Esophagus muscularis mucosa (tissue), 3 donors: Measurements from ENCODE around the gene STAT6.

Experiments
- CTCF ChIP-seq, 3 experiments: fragments of 200-600 bp in 2 of 3; fragments of 450-650 bp in 1 of 3; sonication (generic) in 2 of 3; IDR thresholded peaks; one replicate each; pipeline ENCODE4 v1.5.1; 2017 to 2019; ENCODE audit warnings: antibody characterized with exemption in 3 of 3, mild to moderate bottlenecking in 2 of 3, moderate library complexity in 1 of 3
- POLR2AphosphoS5 ChIP-seq, 2 donors: sonication (generic); formaldehyde crosslinking; IDR thresholded peaks; one replicate each; pipeline ENCODE4 v1.6.1; 2017; ENCODE audit warnings: antibody characterized with exemption in 2 of 2

DNA sequence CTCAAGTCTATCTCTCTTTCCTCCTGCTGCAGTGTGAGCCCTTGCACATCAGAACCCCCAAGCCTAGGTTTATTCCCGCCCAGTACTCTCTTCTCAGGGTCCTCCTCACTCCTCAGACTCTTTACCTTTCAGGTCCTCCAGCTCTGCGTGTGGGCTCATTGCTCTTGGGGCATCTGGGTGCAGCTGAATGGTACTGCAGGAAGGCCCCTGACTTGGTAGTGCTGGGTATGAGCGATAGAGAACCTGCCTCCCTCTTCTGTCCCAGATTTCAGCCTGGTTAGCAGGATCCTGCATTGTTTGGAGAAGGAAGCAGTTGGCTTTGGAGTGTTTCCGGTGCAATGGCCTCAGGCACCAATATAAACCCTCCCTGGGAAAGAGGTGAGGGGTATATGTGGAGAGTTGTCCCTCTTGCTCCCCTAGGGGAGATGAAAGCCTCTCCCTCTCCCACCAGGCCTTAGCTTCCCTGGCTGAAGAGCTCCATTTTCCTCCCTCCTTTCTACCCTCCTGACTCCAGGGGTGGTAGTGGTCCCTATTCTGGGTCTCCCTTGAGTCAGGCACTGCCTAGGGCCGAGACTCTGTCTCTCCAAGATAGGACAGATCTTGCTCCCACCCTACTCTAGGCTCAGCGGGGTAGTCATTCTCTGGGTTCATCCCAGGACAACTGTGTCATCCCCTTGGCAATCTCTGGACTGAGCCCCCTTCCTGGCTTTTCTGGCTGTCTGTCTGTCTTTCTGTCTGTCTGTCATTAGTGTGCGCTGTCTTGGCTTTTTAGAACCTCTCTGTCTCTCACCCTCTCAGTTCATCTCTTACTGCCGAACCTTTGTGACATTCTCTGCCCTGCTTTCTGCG is 21.0 kb upstream of the STAT6 start:
- TF ChIP-seq POLR2AphosphoS5 (IDR thresholded peaks at IDR 0.05) = no peak
- TF ChIP-seq CTCF (IDR thresholded peaks at IDR 0.05) = no peak
